Measurements from ENCODE around the gene TNNC2.

GRCh38 chr20:45833883-45834796 is 7.0 kb upstream of the TNNC2 start:
- TF ChIP-seq EZH2 (IDR thresholded peaks at IDR 0.05; ENCODE audit: borderline replicate concordance, insufficient read depth, low read length, poor library complexity, severe bottlenecking) (no peak), CTCF (IDR thresholded peaks at IDR 0.05; ENCODE audit: poor library complexity, severe bottlenecking) (no peak), TAF1 (IDR thresholded peaks at IDR 0.05; ENCODE audit: low read depth) (no peak), POLR2AphosphoS5 (IDR thresholded peaks at IDR 0.05) (peak; percentile 25), MXI1 (conservative IDR thresholded peaks at IDR 0.05; ENCODE audit: poor library complexity, severe bottlenecking) (peak; percentile 7), REST (IDR thresholded peaks at IDR 0.05; ENCODE audit: borderline replicate concordance) (no peak), EP300 (conservative IDR thresholded peaks at IDR 0.05; ENCODE audit: poor library complexity, severe bottlenecking) (no peak), SMC3 (conservative IDR thresholded peaks at IDR 0.05; ENCODE audit: poor library complexity) (no peak)

Measured in neural cell (in vitro differentiated cells).